ENCODE measurements around the gene TMEM63C. TPM values are rescaled to one million over a fixed set of nuclear protein-coding genes. Genes with fewer than 3 reads are reported as not detected.
A peak's percentile ranks its signal among the peaks of the same experiment; 100 is the strongest.

The TMEM63C gene
- total and polyA plus RNA-seq, 11 donors, result 0.01 to 4.0 (median 1.7) TPM; not detected in 1

- Histone ChIP-seq H3K9me3 (no peaks in the 10 kb centered on the region), H3K4me1 (no peaks in the 10 kb centered on the region), H3K4me3 (no peak overlapping the region), H3K27ac (no peak overlapping the region), H3K36me3 (no peaks in the 10 kb centered on the region), H3K27me3 (peaks cover 0 to 23% (median 4%) of the 10 kb centered on the region in 9 donors)
- ATAC-seq (no peak), DNase-seq (peak in 1 of 5 donors; percentile 33)
- 41 to 65% (median 47%) methylated on average over 17 to 24 of the region's 24 CpGs for WGBS, 4 donors
- intact Hi-C loops (cut with DNase I), result no loop called here
- TF ChIP-seq POLR2A (IDR thresholded peaks at IDR 0.05), result no peak
- no peak for TF ChIP-seq CTCF (IDR thresholded peaks at IDR 0.05)
Measured at GRCh38 chr14:77220246-77221017, 38.8 kb downstream of the TMEM63C start.

GRCh38 chr14:77221241-77221871 is 39.8 kb downstream of the TMEM63C start:
- Histone ChIP-seq H3K27ac (no peak overlapping the region), H3K4me3 (no peak overlapping the region), H3K36me3 (no peaks in the 10 kb centered on the region), H3K27me3 (peaks cover 0 to 23% (median 4%) of the 10 kb centered on the region in 9 donors), H3K9me3 (no peaks in the 10 kb centered on the region), H3K4me1 (no peaks in the 10 kb centered on the region)
- intact Hi-C loops (cut with DNase I), result no loop called here
- TF ChIP-seq CTCF (IDR thresholded peaks at IDR 0.05), result no peak
- no peak for TF ChIP-seq POLR2A (IDR thresholded peaks at IDR 0.05)
- no peak for DNase-seq
- 61 to 75% (median 71%) methylated on average over 19 to 23 of the region's 23 CpGs for WGBS, 4 donors
- ATAC-seq, result no peak

- DNase-seq (no peak), ATAC-seq (no peak)
- H3K36me3 ChIP-seq, result no peaks in the 10 kb centered on the region
- H3K9me3 ChIP-seq, result no peaks in the 10 kb centered on the region
- intact Hi-C loops (cut with DNase I), result no loop called here
- peaks cover 0 to 13% (median under 1%) of the 10 kb centered on the region in 9 donors for H3K27me3 ChIP-seq
- H3K27ac ChIP-seq, result no peak overlapping the region
- WGBS, 4 donors, result 46 to 62% (median 48%) methylated on average over 8 to 10 of the region's 10 CpGs
- TF ChIP-seq POLR2A (IDR thresholded peaks at IDR 0.05), result no peak
- no peaks in the 10 kb centered on the region for H3K4me1 ChIP-seq
- no peak overlapping the region for H3K4me3 ChIP-seq
Measured at GRCh38 chr14:77222546-77223225, 41.1 kb downstream of the TMEM63C start.

- Histone ChIP-seq H3K27ac (no peak overlapping the region), H3K27me3 (peaks cover 0 to 12% (median 0%) of the 10 kb centered on the region in 9 donors), H3K4me1 (no peaks in the 10 kb centered on the region), H3K9me3 (no peaks in the 10 kb centered on the region), H3K4me3 (no peak overlapping the region), H3K36me3 (no peaks in the 10 kb centered on the region)
- WGBS, 4 donors, result 44 to 58% (median 54%) methylated on average over 4 of the region's 4 CpGs
- no peak for DNase-seq
- intact Hi-C loops (cut with DNase I), result no loop called here
- ATAC-seq, result no peak
- TF ChIP-seq POLR2A (IDR thresholded peaks at IDR 0.05) (no peak), CTCF (IDR thresholded peaks at IDR 0.05) (no peak)
Measured at GRCh38 chr14:77224212-77224611, 42.6 kb downstream of the TMEM63C start.
